GM21576 (cell line): ENCODE data around the gene CYP2C18.
"Not testable (repeated sequence)": the region's sequence is repeated elsewhere in the genome, so short reads cannot be mapped to it uniquely, and the experiment has no call there.

ENCODE experiments used
- ATAC-seq: cut with Tn5 transposase; IDR thresholded peaks from one replicate; pipeline ENCODE4 v1.9.1; 2021; ENCODE audit warnings: mild to moderate bottlenecking, moderate library complexity; ENCODE audit not compliant: unreplicated experiment

Gene CYP2C18

DNA sequence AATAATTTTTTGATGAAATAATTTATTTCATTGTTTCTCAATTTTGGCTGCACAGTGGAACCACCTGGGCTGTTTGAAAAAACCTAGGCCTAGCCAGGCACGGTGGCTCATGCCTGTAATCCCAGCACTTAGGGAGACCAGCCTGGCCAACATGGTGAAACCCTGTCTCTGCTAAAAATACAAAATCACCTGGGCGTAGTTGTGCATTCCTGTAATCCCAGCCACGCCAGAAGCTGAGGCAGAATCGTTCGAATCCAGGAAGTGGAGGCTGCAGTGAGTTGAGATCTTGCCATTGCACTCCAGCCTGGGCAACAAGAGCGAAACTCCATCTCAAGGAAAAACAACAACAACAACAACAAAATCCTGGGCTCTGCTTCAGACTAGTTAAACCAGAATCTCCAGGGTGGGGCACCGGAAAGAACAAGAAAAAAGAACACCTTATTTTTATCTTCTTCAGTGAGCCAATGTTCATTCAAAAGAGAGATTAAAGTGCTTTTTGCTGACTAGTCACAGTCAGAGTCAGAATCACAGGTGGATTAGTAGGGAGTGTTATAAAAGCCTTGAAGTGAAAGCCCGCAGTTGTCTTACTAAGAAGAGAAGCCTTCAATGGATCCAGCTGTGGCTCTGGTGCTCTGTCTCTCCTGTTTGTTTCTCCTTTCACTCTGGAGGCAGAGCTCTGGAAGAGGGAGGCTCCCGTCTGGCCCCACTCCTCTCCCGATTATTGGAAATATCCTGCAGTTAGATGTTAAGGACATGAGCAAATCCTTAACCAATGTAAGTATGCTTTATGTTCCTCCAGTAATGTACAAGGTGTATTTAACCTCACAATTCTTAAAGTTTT lies at the start of gene CYP2C18:
TSS of gene CYP2C18 (plus strand) at position 516 of the 841 bp plus-strand sequence. CDS start at position 607, 91 bp downstream.
- ATAC-seq: no peak

DNA sequence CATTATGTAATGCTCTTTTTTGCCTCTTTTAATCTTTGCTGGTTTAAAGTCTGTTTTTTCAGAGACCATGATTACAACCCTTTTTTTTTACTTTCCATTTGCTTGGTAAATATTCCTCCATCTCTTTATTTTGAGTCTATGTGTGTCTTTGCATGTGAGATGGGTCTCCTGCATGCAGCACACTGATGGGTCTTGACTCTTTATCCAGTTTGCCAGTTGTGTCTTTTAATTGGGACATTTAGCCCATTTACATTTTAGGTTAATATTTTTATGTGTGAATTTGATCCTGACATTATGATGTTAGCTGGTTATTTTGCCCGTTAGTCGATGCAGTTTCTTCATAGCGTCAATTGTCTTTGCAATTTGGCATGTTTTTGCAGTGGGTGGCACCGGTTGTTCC lies 45.4 kb upstream of the CYP2C18 start:
- not testable (repeated sequence) for ATAC-seq

DNA sequence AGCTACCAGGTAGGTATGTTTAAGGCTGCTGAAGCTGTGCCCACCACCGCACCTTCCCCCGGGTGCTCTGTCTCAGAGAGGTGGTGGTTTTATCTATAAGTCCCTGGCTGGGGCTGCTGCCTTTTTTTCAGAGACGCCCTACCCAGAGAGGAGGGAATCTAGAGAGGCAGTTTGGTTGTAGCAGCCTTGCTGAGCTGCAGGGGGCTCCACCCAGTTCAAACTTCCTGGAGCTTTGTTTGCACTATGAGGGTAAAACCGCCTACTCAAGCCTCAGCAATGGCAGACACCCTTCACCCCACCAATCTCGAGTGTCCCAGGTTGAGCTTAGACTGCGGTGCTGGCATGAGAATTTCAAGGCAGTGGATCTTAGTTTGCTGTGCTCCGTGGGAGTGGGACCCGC lies 43.6 kb upstream of the CYP2C18 start:
- ATAC-seq: no peak

DNA sequence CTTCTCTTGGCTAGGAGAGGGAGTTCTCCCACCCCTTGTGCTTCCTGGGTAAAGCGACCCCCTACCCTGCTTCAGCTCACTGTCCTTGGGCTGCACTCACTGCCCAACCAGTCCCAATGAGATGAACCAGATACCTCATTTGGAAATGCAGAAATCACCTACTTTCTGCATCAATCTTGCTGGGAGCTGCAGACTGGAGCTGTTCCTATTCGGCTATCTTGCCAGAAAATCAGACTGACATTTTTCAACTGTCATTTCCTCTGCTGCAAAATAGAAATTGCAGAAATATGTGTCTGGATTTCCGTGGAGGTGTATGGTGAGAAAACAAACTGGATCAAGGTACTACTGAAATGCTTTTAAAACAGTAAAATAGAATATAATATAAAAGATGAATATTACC lies 43.0 kb upstream of the CYP2C18 start:
- no peak for ATAC-seq

DNA sequence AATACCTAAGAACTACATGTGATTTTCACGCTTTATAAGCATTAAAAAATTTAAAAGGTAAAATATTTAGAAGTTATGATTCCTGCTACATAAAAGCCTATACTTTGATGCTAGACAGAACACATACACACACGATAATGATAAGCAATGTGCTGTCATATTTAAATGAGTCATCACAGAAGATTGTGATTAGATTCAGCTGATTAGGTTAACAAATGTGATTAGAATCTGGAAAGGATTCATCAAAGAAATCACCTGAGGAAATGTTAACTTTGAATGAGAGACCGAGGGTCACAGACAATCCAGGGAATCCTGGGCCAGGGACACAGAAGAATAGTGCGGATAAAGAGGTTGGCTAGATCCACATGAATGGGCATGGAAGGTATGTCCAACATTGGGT lies 42.0 kb upstream of the CYP2C18 start:
- ATAC-seq: no peak

DNA sequence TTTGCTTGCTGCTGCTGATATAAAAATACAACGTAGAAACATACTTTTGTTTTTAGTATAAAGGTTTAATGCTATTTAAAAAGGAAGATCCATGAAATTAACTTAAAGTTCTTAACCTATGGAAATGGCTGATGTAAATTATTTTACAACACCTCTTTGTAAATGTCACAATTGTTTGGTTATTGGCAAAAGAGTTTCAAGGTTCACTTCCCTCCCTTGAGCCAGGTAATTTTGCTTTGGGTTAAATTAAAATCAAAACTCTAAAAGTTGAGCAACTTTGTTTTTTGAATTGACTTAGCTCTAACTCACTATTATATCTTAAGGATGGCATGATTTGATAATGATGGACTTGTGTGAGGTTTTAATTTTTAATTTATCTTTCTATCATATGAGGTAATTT lies 39.2 kb upstream of the CYP2C18 start:
- no peak for ATAC-seq

DNA sequence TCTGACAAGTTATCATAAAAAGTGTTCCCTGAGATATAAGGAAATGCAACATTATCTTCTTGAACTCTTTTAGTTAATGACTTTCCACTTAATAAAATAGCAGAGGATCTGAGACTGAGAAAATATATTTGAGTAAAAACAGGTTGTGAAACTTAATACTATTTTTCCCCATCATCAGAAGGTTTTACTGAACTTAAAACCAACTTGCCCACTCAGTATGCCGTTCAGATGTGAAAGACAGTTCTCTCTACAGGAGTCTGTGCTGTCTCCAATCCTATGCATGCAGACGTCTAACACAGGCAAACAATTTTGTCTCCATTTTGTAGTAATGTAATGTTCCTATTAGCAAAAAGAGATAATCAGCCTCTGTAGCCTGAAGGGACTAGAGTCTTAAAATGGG lies 38.2 kb upstream of the CYP2C18 start:
- peak; percentile 52 for ATAC-seq

DNA sequence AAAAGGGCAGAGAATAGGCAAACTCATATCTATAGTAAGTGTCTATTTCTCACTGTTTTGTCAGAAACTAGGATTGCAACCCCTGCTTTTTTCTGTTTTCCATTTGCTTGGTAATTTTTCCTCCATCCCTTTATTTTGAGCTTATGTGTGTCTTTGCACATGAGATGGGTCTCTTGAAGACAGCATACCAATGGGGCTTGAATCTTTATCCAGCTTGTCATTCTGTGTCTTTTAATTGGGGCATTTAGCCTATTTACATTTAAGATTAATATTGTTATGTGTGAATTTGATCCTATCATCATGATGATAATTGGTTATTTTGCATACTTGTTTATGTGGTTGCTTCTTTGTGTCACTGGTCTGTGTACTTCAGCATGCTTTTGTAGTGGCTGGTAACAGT lies 28.3 kb upstream of the CYP2C18 start:
- ATAC-seq: not testable (repeated sequence)

DNA sequence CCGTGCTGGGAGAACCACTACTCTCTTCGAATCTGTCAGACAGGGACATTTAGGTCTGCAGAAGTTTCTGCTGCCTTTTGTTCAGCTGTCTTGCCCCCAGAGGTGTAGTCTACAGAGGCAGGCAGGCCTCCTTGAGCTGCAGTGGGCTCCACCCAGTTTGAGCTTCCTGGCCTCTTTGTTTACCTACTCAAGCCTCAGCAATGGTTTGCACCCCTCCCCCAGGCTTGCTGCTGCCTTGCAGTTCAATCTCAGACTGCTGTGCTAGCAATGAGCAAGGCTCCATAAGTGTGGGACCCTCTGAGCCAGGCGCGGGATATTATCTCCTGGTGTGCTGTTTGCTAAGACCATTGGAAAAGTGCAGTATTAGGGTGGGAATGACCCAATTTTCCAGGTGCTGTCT lies 20.5 kb upstream of the CYP2C18 start:
- ATAC-seq: not testable (repeated sequence)

DNA sequence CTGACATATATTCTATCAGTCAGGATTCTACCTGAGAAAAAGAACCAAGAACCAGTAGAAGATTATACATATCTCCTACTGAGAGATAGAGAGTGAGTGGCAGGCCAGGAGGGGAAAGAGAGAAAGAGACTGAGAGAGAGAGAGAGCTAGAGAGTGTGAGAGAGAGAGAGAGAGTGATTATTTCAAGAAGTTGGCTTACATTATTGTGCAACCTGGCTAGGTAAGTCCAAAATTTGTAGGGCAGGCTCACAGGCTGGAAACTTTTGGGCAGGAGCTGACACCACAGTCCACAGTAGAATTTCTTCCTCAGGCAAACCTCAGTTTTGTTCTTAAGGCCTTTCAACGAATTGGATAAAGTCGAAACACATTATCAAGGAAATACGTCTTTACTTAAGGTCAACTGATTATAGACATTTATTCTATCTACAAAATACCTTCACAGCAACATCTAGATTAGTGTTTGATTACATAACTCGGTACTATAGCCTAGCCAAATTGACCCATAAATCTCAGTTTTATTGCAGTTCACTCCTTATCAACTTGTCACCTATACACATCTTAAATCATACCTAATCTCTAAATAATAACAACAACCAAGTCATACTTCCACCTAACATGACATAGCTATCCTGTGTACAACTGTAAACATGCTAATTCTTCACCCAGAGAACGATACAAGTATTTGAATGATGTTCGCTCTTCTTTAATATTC lies 17.0 kb upstream of the CYP2C18 start:
- no peak for ATAC-seq

DNA sequence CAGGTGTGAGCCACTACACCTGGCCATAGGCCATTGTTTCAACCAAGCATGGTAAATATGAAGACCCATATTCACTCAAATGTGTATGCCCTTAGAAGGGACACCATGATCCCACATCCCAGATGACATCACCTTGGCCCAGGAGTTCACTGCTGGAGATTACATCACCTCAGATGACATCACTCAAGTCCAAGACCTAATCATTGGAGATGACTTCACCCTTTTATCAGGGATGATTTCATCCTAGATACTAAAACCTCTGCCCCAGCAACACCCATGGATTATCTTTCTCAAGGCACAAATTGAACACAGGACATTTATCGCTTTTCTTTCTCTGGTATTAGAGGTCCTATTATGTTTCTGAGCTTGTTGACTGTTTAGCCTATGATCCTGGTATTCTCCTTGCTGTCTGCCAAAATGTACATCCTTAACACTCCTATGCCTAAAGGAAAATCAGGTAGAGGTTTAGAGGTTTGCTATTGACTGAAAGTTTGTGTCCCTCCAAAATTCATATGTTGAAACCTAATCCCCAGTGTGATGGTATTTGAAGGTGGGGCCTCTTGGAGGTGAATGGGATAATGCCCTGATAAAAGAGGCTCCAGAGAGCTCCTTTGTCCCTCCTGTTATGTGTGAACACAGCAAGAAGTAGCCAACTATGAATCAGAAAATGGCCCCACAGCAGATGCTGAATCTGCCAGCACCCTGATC lies 9.8 kb upstream of the CYP2C18 start:
- ATAC-seq: no peak

DNA sequence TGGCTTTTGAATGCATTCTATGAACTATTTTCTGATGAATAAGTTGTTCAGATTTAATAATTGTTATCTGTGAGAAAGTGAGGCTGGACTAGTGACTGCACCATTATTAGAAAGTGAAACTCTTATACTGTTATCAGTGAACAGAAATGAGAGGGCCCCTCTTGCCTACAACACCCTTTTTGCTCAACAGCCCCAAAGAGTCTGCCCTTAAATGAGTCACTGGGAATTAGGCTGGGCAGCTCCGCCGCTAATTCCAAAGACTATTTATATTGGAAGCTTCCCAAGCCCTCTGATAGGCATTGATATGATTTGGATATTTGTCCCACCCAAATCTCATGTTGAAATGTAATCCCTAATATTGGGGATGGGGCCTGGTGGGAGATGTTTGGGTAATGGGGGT lies 7.0 kb upstream of the CYP2C18 start:
- ATAC-seq: no peak

DNA sequence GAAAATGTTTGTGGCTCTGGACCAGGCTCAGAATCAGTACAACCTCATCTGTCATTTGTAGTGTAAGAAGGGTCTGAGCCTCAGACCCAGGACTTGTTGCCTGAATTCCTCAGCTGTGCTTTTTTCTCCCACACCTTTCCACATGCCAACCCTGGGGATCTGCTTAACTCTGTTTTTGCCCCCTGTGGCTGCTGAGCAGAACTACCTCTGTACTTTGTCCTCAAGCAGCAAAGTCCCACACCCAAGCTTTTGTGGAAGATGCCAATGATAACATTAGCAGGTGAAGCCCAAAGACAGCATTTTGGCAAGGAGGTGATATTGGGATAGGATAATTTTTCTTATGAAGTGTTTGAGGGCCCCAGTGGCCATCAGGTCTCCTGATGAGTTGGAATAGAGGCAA lies 5.8 kb upstream of the CYP2C18 start:
- no peak for ATAC-seq

DNA sequence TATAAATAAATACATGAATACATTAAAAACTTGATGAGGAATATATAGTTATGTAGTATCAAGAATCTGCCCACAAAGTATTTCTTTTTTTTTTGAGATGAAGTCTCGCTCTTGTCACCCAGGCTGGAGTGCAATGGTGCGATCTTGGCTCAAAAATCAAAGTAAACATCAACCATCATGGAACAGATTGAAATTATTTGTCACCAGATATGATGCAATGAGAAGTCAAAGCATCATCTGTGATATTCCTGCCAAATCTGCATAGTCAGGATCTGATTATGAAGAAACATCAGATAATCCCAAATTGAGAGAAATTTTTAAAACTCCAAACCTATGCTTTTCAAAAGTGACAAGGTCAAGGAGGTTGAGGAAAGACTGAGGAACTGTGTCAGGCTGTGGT lies 5.1 kb upstream of the CYP2C18 start:
- ATAC-seq: no peak

DNA sequence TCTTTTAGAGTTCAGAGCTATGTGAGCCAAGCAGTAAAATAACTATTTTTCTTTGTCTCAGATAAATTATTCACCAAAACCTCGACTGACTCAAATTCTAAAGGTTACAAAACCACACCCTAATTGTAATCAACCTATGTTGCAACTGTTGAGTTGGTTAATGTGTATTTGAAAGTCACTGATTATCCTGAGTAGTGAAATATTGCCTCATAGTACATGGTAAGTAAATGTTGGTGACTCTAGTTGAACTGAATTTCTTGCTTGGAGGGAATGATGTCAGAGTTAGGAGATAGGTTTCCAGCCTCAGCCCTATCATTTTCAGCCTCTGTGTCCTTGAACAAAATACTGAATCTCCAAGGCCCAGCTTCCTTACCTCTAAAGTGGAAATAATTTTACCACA lies 3.0 kb upstream of the CYP2C18 start:
- no peak for ATAC-seq

DNA sequence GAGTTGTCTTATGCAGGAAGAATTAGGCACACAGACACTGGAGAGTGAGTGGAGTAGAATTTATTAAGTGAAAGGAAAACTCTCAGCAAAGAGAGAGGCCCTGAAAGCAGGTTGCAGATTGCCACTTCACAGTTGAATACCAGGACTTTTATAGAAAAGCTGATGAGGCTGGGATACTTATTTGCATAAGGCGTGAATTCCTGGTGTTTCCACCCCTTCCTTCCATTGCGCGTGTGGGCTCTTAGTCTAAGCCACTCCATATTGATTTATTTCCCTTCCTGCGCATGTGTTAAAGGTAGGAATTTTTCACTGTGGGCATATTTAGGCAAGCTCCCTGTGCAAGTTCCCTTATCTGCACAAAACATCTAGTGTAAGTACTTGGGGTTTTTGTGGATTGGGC lies 893 bp upstream of the CYP2C18 start:
- not testable (repeated sequence) for ATAC-seq

DNA sequence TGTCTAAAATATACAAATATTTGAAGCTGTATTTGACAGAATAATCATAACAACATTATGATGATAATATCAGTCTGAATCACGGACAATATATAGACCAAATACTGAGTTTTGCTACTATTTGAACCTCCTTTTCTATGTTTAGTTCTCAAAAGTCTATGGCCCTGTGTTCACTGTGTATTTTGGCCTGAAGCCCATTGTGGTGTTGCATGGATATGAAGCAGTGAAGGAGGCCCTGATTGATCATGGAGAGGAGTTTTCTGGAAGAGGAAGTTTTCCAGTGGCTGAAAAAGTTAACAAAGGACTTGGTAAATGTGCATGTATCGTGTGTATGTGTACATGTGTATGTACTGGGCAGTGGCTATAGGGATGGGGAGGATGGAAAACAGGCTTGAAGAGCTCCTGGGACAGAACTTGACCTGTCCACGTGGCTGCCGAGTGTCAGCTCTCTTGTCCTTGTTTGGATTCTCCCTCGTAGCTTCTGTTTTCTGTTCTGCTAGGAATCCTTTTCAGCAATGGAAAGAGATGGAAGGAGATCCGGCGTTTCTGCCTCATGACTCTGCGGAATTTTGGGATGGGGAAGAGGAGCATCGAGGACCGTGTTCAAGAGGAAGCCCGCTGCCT lies 4.2 kb downstream of the CYP2C18 start:
- no peak for ATAC-seq

DNA sequence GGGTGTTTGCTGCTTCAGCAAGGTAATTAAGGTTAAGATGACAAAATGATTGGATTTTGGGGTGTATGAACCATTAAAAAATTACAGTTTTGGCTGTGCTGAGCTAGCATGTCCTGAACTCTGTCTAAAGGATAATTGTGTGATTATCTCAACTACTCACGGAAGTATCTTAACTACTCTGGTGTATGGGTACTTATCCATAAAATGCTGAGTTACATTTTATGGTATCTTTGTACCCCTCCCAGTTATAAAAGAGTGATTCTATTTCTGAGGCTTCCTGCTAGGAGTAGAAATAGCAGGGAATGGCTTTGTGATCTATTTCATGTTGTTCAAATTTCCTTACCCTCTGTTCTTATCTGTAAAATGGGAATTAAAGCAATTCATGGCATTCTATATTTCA lies 22.6 kb downstream of the CYP2C18 start:
- no peak for ATAC-seq

DNA sequence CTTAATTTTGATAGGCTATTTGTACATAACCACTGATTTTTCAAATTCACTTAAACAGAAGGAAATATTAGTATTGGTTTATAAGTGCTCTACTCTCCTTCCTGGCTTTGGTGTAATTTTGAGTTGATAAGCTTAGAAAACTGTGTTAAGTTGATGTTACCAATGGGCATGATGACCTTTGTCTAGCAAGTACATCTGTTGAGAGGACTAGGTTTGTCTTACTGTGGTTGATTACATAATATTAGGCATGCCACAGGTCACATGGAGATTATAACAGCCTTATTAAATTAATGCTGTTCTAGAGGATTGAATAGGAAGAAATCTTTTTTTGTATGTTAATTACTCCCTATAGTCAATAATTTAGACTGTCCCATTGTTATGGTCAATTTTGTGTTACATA lies 27.0 kb downstream of the CYP2C18 start:
- no peak for ATAC-seq

DNA sequence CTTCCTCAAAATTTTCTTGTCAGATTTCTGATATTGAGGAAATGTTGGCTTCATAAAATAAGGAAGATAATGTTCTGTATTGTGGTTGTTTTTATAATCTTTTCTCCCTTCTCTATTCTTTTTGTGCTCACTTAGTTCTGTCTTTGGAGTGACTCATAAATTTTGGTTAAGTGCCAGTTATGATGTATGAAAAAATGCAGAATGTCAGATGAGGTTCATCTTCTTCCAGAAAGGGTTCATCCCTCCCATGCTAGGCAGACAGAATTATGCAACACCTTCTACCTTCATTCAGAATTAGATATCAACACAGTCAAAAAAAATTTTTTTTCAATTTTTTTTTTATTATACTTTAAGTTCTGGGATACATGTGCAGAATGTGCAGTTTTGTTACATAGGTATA lies 42.3 kb downstream of the CYP2C18 start:
- no peak for ATAC-seq

DNA sequence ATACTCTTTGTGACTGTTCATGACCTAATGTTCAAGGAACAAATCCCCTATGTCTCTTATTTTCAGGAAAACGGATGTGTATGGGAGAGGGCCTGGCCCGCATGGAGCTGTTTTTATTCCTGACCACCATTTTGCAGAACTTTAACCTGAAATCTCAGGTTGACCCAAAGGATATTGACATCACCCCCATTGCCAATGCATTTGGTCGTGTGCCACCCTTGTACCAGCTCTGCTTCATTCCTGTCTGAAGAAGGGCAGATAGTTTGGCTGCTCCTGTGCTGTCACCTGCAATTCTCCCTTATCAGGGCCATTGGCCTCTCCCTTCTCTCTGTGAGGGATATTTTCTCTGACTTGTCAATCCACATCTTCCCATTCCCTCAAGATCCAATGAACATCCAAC lies 51.7 kb downstream of the CYP2C18 start:
- no peak for ATAC-seq
